Activated naive CD8-positive, alpha-beta T cell treated with anti-CD3 and anti-CD28 coated beads, Interleukin-2, amount 10 ng/mL, durations not matched to agents 7 days and 5 days (primary cell): ENCODE data around the gene RNF141. TPM values are rescaled to one million over a fixed set of nuclear protein-coding genes. Genes with fewer than 3 reads are reported as not detected.

ENCODE experiments used
- ATAC-seq: fragments of 150-1000 bp; cut with Tn5 transposase; one replicate; pipeline ENCODE4 v1.10.0; 2021; ENCODE audit warnings: low read depth, moderate library complexity
- POLR2A ChIA-PET: fragments of 350-600 bp; sonication (Branson Sonifier 250); formaldehyde crosslinking; loops from one replicate; lab custom pipeline; 2021; ENCODE audit warnings: antibody characterized with exemption; lab: Charles Lee
- DNase-seq: peaks from one replicate; pipeline ENCODE4 v3.0.0; 2021
- H3K27ac Mint-ChIP-seq: one replicate; pipeline ENCODE4 v1.8.0; 2022; ENCODE audit warnings: mild to moderate bottlenecking, mixed read lengths
- H3K27me3 Mint-ChIP-seq: one replicate; pipeline ENCODE4 v1.8.0; 2022; ENCODE audit warnings: mild to moderate bottlenecking, moderate library complexity, mixed read lengths
- H3K36me3 Mint-ChIP-seq: one replicate; pipeline ENCODE4 v1.8.0; 2021; ENCODE audit warnings: mild to moderate bottlenecking, mixed read lengths
- H3K4me1 Mint-ChIP-seq: one replicate; pipeline ENCODE4 v1.8.0; 2021; ENCODE audit warnings: mixed read lengths
- H3K4me3 Mint-ChIP-seq: one replicate; pipeline ENCODE4 v1.8.0; 2022; ENCODE audit warnings: mild to moderate bottlenecking, moderate library complexity, mixed read lengths
- H3K9me3 Mint-ChIP-seq: one replicate; pipeline ENCODE4 v1.8.0; 2021; ENCODE audit warnings: mixed read lengths
- total RNA-seq, 2 experiments: library from RNA; stranded (reverse); gene quantifications; one replicate each; pipeline ENCODE4 v1.2.3, GENCODE V29; 2021

The RNF141 gene
- total RNA-seq, 2 experiments from 2014 or later: 13.6 to 13.8 TPM

GRCh38 chr11:10473371-10473770, 67.6 kb downstream of the RNF141 start:
- Mint-ChIP-seq H3K27ac (no peak overlapping the region), H3K4me3 (no peak overlapping the region), H3K4me1 (peaks cover 1% of the 10 kb centered on the region), H3K36me3 (peaks cover 17% of the 10 kb centered on the region), H3K9me3 (no peaks in the 10 kb centered on the region), H3K27me3 (no peaks in the 10 kb centered on the region)
- POLR2A ChIA-PET: no interaction called here
- no peak for ATAC-seq
- no peak for DNase-seq

GRCh38 chr11:10462746-10463300, 78.2 kb downstream of the RNF141 start:
- no peak for DNase-seq
- POLR2A ChIA-PET: no interaction called here

More at GRCh38 chr11:10462746-10463300, 78.2 kb downstream of the RNF141 start:
- Mint-ChIP-seq H3K9me3 (no peaks in the 10 kb centered on the region), H3K36me3 (peaks cover 43% of the 10 kb centered on the region), H3K27me3 (no peaks in the 10 kb centered on the region), H3K4me1 (peaks cover 29% of the 10 kb centered on the region), H3K27ac (no peak overlapping the region), H3K4me3 (no peak overlapping the region)
- no peak for ATAC-seq

Other genes with a start within 250 kb of the RNF141 start
- gene SBF2, start 247.0 kb downstream of the RNF141 start, total RNA-seq: 10 to 100 TPM; 15.8 to 18.6 TPM
- 1 to 10 TPM; 1.5 to 2.3 TPM for gene ADM, start 236.1 kb downstream of the RNF141 start, total RNA-seq
- gene AMPD3, start 85.9 kb downstream of the RNF141 start, total RNA-seq: 10 to 100 TPM; 18.8 to 21.1 TPM
- gene LYVE1, start 27.5 kb upstream of the RNF141 start, total RNA-seq: not detected
- not detected for gene IRAG1, start 152.6 kb upstream of the RNF141 start, total RNA-seq
- 10 to 100 TPM; 45.3 to 47.6 TPM for gene CTR9, start 210.1 kb upstream of the RNF141 start, total RNA-seq